Sigmoid colon (tissue), 3 donors: ENCODE results near the gene CISD3.

Experiments
- CTCF ChIP-seq, 4 experiments: fragments of 450-650 bp in 3 of 4; fragments of 200-600 bp in 1 of 4; IDR thresholded peaks; one replicate each; pipeline ENCODE4 v1.5.1; 2016 to 2019; ENCODE audit warnings: antibody characterized with exemption in 4 of 4, mild to moderate bottlenecking in 3 of 4, moderate library complexity in 2 of 4
- POLR2A ChIP-seq, 2 donors: fragments of 450-650 bp; IDR thresholded peaks; one replicate each; pipeline ENCODE4 v1.6.1; 2016; ENCODE audit warnings: antibody characterized with exemption in 2 of 2, mild to moderate bottlenecking in 2 of 2, moderate library complexity in 2 of 2

- TF ChIP-seq CTCF (IDR thresholded peaks at IDR 0.05) (no peak), POLR2A (IDR thresholded peaks at IDR 0.05) (no peak)
Observed at GRCh38 chr17:38746004-38746848, 16.1 kb downstream of the CISD3 start.
